SHP77 treated with DMSO at 0.1 percent for 48 hours (cell line): Measurements from ENCODE around the gene NEO1.

ENCODE experiments used
- DNase-seq: peaks from one replicate; lab custom pipeline; 2025; lab: John Stamatoyannopoulos, UW

The NEO1 gene

DNA sequence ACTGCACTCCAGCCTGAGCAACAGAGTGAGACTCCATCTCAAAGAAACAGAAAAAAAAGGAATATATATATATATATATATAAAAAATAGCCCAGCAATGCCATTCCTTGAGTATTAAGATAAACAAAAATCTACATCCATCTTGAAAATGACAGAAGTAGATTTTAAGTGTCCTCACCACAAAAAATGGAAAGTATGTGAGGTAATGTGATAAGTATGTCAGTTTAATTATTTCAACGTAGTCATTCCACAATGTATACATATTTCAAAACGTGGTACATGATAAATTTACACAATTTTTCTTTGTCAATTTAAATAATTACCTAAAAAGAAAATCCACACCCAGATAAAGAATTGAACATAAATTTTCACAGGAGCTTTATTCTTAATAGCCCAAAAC, 261.6 kb downstream of the NEO1 start:
- no peak for DNase-seq

DNA sequence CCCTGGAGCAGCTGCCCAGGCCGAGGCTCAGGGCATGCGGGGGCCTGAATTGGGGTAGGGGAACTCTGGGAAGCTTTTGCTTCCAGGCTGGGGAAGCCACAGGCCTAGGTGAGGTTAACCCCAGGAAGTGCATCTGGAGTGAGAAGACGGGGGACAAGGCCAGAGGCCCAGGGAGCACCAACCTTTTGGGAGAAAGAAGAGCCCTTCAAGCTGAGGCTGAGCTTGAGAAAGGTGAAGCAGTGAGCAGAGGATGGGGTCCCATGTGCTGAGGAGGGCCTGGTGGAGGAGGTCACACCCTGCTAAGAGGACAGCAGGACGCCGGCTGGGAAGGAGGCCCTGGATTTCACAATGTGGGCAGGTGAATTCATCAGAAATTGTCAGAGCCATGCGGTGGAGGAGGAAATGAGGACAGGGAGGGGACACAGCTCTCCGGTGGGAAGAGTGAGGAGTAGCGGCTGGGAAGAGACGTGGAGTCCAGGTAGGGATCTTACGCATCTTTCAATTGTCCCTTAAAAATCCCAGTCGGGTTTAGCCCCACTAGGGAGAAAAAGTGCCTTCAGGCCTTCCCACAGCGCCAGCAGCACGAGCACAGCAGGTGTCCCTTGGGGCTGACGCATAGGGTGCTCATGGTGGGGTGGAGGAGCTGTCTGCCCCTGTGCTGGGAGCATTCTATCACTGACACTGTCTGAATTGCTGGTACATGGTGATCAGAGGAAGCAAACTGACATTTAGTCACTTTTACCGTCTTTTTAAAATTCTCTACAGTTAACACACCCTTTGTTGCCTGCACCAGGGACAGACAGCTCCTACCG, 265.6 kb downstream of the NEO1 start:
- DNase-seq = no peak

DNA sequence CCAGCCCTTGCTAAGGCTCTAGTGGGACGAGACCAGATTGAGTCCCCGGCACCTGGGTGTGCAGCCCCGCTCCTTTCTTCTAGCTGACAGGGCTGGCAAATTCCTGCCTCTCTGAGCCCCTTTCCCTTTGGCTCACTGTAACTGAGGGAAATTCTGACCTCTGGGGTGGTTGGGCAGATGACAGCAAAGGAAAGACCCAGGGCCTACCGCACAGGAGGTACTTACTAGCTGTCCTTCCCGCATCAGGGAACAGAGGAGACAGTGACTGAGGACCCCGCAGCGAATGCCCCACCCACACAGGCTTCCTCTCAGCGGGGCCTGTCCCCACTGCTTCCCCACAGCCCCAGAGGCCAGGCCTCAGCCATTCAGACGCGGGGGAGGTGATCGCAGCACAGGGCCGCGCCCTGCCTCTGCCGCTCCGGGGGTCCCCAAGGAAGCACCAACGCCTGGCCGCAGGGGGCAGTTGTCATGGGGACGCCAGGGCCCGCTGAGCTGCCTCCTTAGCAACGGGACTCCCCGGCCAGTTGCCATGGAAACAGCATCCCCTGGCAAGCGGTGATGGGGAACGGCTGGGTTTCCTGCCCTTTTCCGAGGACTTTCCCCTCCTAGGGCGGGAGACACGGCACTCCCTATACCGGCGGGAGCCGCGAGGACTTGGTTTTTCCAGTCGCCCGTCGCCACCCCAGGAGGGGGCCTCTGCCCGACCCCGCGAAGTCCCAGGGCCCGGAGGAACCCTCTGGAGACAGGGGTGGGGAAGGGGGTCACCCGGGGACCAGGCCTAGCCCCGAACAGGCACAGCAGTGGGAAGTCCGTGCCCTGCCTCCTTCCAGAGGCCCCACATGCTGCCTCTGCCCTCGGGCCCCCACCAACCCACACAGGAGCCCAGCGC, 266.4 kb downstream of the NEO1 start:
- no peak for DNase-seq

DNA sequence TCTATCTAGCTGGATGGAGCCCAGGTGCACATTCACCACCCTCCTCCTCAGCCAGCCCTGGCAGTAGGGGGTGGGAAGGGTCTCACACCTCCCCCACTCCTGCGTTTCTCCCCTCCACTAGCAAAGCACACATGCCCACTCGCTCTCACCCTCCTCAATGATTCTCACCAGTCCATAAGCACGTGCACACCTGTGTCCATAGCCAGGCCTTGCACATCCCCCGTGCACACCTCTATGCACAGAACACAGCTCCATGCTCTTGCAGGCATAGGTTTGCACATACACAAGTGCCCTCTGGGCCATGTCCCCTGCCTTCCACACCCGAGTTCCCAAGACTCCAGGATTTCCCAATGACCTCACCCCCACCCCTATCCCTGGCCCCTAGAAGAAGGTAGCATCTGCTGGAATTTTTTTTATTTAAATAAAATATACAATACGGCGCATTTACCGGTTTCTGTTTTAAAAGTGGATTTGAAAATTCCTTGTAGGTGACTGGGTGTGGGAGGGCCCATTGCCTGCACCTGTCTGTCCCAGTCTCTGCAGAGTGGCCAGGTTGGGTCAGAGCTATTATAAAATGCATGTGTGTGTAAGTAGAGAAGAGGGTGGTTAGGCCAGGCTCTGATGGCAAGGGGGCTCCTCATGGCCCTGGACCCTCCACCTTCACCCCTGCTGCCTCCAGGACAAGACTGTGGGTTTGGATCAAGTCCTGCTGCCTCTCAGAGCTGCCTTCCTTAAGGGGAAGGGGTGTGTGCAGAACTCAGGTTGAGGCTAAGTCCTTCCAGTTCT, 267.4 kb downstream of the NEO1 start:
- no peak for DNase-seq

DNA sequence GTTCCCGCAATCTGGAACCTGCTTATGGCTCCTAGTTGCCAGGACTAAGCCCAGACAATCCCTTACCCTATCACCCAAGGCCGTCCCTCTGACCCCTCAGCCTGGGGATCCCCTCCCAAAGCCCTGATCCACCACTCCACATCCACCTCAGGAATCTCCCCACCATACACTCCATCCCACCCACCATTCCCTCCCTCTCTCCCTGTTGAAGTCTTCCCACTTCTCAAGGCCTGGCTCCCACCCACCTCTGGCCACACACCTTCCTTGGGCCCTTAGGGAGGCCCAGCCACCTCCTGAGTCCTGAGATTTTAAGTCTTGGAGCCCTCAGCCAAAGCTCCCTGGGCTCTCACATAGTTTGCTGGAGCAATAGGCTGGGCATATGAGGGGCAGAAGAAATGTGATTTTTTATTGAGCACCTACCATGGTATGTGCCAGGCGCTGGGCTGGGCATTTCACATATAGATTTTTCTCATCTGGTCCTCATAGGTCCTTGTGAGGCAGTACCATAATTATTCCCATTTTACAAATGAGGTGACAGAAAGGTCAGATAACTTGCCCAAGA, 268.4 kb downstream of the NEO1 start:
- no peak for DNase-seq

DNA sequence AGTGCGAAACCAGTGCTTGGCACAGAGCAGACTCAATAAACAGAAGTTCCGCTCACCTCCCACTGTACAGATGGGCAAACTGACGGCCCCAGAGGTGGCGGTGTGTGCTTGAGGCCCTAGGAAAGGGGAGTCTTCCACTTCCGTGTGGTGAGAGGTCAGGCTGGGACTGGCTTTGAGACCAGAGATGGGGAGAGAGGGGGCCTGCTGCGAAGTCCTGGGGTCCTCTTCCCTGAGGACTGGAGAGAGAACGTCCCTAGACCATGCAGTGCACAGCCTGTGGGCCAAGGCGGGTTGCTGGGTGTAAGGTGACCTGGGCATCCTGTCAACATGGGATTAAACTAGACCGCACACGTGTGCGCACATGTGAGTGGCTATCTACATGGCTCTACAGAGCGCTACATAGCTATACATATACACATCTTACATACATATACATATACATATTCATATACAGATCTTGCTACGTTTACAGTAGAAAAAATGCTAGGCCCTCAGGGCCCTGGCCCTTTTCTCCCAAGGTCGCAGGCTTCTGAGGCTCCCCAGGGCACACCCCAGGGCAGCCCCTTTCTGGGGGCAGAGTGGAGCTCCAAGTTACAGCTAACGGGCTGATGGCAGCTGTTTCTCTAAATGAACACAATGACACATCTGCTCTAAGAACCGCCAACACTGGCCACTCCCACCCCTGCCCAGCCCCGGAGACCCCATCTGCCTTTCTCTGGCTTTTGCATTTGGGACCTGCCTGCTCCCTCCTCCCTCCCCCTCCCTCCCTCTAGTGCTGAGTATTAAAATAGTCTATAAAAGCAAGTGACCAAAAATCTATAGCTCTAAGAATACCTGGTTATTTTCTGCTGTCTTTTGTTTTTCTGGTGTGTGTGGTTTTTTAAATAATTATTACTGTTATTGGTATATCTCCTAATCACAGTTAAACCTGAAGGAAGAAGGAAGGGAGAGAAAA, 269.5 kb downstream of the NEO1 start:
- no peak for DNase-seq

DNA sequence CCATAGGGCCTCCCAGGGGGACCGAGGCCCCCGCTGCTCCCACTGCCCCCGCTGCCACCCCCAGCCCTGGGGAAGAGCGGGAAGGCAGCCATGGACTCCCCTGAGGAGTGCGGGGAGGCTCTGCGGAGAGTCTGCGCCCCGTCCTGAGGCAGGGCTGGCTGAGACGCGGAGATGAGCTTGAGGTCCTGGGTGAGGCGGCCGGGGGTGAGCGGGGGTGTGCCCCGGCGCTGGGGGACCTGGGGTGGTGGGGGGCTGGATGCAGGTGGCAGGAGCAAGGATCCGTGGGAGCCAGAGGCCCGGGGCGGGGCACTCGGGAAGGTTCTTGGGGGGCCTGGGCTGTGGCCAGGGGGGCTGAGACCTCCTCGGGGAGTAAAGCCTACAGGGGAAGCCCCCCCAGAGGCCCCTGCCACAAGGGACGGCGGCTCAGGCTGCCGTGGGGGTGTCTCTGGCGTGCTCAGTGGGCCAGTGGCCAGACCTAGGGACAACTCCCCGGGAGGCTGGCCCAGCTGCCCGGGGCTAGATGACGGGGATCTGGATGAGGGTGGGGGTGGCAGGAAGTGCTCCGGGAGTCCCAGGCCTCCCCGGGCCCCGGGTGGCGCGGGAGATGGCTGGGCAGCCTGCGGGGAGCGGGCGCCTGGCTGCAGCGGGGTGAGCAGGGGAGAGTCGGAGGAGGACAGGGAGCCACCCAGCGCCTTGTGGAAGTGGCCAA, 270.6 kb downstream of the NEO1 start:
- DNase-seq = no peak

DNA sequence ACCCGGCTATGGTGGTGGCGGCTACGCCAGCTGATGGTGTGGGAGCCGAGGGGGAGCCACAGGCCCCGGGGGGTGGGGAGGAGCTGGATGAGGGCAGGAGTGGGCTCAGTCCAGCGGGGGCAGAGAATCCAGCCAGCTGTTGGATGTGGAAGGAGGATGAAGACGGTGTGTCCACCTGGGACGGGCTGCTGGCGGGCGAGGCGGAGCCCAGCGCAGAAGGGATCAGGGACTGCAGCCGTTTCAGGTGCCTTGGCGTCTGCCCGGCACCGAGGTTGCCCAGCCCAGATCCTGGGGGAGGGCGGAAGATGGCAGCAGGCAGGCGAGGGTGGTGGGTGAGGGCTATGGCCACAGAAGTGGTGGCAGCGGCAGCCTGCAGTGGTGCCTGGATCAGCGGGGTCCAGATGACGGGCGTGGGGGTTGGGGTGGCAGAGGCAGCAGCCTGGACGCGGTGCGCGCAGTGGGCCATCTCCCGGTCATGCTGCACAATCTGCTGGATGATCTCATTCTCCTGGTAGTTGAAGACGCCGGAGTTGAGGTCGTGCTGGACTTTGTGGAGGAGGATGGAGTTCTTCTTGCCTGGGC, 271.2 kb downstream of the NEO1 start:
- no peak for DNase-seq

DNA sequence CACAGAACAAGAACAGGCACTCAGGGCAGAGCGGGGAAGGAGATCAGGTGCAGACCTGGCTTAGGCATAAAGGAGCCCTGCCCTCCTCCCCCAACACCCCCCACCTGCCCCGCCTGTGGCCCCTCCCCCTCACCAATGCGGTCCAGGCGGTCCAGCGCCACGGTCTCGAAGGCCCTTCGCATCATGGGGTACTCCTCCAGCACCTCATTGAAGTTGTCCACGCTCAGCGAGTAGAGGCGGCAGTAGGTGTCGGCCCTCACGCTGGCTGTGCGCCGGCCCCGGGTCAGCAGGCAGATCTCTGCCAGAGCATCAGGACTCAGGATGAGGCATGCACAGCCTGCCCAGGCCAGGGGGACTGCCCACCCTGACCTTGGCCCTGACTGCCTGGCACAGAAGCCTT, 271.7 kb downstream of the NEO1 start:
- DNase-seq = no peak

DNA sequence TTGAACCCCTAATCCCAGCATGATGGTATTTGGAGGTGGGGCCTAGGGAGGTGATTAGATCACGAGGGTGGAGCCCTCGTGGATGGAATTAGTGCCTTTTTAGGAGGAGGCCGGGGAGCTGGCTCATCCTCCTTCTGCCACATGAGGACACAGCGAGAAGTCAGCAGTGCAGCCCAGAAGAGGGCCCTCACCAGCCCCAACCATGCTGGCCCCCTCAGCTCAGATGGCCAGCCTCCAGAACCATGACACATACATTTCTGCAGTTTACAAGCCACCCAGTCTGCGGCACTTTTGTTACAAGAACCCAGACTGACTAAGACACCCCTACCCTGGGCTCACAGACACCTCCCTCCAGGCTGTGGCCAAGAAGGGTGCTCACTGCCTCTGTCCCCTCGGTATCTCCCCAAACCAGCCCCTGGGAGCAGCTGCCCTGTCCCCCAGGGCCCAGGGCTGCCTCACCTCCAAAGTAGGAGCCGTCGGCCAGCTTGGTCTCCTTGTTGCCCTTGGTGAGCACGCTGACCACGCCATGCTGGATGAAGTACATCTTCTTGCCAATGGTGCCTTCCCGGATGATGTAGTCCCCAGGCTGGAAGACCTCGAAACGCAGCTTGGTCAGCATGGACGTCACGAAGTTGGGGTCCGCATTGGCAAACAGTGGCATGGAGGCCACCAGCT, 272.4 kb downstream of the NEO1 start:
- no peak for DNase-seq

DNA sequence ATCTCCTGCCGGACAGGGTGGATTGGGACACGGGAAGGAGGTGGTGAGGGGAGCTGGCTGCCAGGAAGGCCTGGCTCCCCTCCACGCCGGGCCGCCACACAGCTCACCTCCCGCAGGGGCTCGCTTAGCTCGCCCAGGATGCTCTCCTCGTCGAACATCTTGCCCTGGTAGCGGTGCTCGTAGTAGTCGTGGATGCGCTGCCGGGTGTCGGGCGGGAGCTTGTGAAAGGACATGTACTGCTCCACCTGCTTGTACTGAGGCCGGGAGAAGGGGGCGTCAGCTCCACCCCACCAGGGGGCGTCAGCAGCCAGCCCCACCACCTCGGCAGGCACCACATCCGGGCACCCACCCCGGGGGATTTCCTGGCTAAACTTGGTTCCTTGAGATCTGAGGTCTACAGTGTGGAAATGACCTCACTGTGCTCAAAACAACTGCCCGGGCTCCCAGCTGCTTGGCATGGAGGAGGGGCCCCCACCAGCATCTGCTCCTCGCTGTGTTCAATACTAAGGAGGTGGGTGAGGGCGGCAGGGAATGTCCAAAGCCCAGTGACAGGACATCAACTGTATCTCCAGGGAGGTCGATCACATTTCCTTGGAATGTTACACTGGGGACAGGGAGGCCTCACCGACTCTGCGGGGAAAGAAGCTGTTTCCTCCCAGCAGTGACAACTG, 273.1 kb downstream of the NEO1 start:
- peak; percentile 74 for DNase-seq

DNA sequence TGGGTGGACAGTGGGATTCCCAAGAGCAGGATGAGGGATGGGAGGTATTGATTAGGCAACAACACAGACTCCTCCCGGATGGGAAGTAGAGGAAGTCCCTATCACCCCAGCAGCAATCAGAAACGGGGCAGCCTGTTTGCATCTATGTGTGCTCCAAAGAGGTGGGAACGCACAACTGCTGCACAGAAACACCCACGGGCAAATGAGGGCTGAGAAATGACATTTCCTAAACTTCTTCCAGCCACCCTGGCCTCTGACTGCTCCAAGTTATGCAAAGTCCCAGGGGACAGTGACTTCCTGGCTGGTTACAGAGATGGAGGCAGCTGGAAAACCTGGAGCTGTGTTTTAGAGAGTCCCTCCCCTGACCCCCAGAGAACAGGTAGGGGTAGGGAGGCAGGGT, 273.9 kb downstream of the NEO1 start:
- DNase-seq = no peak

DNA sequence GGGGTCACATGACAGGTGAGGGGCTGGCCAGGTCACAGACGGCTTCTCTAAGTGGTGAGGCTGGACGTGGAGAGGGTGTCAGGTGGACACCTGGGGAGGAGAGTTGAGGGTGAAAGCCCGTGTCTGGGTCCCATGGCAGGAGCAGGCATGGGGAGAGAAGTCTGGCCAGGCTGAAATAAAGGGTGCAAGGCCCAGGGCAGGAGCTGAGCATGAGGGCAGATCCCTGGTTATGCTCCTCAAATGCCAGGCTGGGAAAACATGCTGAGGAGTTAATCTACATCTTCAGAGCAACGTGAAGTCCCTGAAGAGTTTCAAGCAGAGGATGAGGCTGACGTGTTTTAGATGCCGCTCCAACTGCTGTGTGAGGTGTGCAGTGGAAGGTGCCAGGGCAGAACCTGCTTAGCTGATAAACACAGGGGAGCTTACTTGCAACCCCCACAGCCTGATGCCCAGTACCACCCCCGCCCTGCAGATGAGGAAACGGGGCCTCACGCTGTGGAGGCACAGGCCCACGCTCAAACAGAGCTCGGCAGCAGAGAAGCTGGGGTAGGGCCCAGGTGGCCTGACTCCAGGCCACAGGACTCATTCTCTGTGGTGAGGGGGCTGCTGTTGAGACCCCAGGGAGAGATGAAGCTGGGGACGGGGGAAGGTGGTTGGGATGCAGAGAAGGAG, 276.0 kb downstream of the NEO1 start:
- no peak for DNase-seq

DNA sequence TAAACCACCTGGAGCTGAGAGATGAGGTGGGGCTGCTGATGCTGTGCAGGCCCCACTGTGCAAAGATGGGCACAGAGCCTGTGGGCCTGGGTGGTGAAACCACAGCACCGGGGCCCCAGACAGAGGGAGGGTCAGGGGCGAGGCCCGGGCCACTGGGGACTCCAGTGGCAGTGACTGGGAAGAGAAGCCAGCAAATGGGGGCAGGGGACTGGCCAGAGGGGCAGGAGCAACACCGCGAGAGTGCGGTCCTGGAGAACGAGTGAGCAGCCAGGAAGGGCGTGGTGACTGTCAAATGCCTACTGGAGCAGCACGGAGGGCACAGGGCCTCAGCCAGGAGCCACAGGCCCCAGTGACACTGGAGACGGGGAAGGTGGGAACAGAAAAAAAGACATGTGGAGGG, 276.7 kb downstream of the NEO1 start:
- no peak for DNase-seq

DNA sequence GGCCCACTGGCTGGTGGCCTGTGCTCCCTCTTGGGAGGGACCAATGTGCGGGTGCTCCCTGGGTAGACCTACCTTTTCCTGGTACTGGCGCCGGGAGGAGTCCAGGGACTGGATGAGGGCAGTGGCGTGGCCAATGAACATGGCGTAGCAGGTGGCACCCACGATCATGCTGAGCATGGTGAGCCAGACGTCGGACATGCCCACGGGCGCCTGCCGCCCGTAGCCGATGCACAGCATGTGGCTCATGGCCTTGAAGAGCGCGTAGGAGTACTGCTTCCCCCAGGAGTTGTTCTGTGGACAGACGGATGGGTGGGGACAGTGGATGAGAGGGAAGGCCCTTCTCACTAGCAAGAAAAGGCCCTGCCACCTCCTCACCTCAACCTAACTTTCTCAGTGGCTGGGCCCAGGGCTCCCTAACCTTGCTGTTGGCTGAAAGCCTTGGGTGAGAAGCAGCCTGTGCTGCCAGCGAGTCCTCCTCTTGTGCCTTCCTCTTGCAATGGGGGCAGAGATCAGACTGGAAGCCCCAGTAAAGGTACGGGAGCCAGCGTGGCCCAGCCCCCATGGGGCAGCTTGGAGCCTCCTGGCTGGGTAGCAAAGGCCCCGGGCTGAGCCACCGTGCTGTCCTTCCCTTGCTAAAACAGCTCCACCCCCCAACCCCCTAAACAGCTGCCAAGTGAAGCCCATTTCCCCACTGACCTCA, 277.4 kb downstream of the NEO1 start:
- DNase-seq = no peak

DNA sequence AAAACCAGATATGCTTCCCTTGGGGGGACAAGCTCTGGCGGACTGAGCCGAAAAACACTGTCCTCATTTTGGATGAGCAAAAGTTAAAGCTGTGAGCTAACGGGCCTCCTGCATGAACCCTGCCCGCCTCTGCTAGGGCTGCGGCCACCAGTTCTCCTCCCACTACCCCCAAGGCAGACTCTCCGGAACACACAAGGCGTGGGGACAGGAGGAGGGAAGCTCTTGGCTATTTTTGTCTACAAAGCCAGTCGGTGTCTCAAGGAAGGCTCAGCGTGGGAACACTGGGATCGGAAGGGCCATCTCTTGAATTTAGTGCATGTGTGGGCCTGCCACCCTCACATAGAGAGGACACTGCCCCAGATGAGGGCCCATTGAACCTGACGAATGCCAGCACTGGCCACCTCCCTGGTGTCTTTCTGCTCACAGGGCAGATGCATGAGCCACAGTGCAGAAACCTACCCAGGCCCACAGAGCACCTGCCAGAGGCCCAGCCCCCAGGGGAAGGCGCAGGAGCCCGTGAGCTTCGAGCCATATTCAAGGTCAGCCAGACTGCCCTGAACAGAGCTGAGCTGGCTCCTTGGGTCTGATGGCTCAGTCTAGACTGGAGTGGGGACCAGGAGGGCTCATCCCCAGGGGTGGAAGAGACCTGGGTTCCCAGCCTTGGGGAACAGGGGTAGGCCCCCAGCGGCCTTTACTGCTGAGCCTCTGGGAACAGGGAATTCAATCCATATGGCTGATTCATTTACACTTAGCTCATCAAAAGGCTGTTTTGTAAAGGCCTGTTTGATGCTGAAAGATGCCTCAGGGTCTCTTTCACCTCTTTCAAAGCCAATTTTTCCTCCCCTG, 278.2 kb downstream of the NEO1 start:
- DNase-seq = no peak

DNA sequence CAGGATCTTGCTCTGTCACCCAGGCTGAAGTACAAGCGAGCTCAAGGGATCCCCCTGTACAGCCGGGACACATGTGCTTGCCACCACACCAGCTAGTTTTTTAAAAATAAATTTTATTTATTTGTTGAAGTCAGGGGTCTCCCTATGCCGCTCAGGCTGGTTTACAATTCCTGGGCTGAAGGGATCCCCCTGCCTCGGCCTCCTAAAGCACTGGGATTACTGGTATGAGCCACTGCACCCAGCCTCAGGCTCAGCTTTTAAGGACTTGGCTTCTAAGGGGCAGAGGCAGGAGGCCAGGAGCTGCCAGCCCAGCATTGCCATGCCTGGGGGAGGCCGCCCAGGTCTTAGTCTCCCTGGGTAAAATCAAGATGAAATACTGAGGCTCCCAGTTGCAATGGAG, 279.2 kb downstream of the NEO1 start:
- no peak for DNase-seq
